T-helper 2 cell (primary cell): ENCODE measurements around the gene KIF16B.
A peak's percentile ranks its signal among the peaks of the same experiment; 100 is the strongest.
"Not testable (repeated sequence)": the region's sequence is repeated elsewhere in the genome, so short reads cannot be mapped to it uniquely, and the experiment has no call there.

Experiments used
- DNase-seq, 5 experiments: peaks; one replicate each; pipeline versions ENCODE4 v3.0.0 to v3.0.0-alpha.2; 2012 to 2022

Gene KIF16B

DNA sequence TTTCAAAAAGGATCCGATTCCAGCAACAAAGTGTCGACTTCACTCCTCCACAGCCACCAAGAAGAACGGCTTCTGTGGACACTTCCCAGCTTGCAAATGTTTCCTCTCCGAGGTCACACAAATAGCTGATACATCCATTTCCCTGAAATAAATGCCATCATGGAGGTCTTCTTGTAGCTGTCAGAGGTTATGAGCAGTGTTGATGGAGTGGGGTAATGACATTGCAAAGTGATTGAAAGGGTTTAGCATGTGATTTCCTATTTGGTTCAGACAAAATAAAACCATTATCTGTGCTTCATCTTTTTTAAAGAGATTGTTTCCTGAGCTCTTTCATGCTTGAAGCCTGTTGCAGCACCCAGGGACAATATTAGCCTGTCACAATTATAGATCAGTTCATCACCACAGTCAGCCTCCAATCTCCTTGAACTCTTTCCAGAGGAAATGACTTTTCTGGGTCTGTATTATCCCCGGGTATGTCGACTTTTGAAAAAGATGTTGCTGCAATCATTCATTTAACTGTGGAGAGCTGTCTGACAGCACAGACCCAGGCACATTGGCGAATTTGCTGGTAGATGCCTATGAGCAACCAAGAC lies 16.9 kb upstream of the KIF16B start:
- peak in 1 of 5 experiments; percentile 16 for DNase-seq

DNA sequence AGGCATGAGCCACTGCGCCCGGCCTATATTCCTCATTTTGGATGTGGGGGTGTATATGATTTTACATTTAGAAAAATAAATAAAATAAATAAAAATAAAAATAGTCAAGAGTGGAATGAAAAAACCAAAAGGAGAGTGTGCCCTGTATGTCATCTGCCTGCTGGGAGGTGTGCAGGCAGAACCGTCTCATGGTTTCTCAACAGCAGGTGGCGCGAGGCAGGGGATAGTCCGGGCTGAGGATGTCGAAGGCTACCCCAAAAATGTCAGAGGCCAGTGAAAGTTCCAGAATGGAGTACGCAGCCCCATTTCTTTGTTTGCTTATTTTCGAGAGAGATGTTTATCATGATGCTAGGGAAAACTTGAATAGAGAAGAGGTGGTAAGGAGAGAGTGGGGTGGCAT lies 16.4 kb upstream of the KIF16B start:
- DNase-seq = no peak

DNA sequence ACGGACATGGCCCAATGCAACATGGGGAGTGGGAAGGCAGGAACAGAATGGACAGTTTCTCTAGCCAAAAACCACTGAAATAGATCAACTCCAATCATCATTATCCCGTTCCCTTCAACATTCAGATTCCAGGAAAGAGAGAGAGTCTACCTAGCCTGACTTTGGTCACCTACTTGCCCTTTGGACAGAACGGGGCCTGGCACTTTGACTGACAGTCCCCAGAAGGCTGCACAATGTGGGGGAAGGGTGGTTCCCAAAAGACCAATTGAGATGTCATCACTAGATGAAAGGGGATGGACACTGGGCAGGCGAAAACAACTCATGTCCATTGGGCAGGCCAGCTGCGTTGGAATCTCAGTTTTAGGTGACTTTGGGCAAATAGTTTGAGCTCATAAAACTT lies 15.0 kb upstream of the KIF16B start:
- no peak for DNase-seq

DNA sequence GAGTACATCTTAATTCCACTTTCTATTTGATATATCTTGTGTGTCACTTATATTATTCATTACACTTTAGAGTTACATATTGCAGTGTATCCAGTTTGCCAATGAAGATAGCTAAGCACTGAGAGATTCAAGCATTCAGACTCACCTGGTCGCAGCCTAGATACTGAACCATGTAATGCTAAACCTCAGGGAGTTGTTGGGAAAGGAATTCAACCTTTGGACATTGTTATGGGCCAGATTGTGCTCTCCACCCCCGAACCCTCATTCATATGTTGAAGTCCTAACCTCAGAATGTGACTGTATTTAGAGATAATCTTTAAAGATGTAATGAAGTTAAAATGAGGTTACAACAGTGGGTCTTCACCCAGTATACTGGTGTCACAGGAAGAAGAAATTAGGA lies 13.8 kb upstream of the KIF16B start:
- no peak for DNase-seq

DNA sequence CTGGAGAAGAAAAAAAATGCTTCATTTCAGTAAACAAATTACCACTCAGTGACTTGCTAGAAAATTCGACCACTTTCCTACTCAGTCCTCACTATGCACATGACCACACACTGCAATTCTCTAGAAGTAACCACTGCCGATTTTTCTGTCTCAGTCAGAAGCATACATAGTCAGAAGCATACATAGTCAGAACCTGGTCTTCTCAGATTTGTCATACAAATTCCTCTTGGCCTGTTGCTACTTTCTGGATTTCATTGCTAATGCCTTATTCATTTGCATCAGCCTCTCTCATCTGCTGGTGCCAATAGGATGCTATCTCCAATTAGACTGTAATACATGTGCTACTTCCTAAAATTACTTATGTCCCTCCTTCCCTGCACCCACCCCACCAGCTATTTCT lies 10.2 kb upstream of the KIF16B start:
- DNase-seq = peak in 1 of 5 experiments; percentile 10

DNA sequence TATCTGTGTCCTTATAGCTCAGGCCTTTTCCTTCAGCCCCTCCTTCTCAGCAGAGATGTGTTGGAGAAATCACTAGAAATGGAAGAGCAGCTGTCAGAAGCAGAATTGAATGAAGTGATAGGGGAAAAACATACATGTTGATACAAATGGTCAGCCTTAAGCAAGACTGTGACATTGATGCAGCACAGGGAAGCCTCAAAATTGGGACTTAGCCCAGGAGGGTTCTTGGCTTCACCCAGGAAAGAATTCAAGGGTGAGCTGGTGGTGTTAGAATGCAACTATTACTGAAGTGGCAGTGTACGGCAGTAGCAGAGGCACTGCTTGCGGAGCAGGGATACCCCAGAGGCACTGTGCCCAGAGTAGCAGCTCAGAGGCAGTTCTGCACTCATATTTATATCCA lies 8.0 kb upstream of the KIF16B start:
- DNase-seq = no peak

DNA sequence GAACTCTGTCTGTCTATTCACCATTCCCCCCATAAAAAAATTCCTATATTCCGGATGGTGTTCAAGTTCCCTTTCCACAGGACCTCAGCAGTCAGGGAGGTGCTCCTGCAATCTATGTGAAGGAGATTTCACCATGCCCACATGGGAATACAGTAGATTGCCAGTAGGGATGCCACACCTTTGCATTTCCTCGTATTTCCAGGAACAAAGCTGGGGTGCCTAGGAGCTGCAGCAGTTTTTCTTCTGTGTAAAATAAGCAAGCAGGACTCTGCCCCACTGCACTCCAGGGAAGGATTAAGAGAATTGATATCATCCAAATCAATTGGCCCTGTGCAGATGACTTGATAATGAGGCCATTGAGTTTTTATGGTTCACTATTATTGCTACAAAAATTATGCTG lies 7.4 kb upstream of the KIF16B start:
- DNase-seq = no peak

DNA sequence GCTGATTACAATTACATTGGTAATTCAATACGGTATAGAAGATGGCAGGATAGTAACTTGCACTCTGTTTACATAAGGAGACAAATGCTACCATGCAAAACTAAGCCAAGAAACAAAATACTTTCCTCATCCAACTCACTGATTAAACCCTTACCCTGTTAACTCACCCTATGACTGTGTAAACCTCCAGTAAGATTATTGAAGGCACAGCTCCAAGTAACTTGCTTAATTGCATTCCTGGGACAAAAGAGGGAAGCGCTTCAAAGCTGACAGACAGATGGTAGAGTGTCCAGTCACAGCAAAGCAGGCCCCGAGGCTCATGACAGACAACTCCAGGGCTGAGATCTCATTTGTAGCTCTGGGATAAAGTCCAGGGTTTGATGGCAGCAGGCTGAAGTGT lies 6.9 kb upstream of the KIF16B start:
- no peak for DNase-seq

DNA sequence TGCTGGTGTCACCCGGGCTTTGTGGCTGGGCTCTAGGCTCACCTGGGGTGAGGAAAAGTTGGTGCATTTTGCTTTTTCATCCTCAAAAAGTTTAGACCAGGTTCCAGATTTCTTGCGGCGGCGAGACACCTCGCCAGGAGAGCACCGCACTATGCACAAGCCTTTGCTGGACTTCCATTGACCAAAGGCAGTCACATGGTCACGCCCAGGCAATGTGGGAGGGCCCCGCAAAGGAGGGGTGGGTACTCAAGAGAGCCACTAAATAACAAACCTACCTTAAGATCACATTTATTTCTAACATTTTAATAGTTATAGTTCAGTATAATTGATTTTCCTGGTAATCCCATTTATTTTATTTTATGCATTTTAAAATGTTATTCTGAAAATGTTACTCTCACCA lies 3.0 kb upstream of the KIF16B start:
- DNase-seq = no peak

DNA sequence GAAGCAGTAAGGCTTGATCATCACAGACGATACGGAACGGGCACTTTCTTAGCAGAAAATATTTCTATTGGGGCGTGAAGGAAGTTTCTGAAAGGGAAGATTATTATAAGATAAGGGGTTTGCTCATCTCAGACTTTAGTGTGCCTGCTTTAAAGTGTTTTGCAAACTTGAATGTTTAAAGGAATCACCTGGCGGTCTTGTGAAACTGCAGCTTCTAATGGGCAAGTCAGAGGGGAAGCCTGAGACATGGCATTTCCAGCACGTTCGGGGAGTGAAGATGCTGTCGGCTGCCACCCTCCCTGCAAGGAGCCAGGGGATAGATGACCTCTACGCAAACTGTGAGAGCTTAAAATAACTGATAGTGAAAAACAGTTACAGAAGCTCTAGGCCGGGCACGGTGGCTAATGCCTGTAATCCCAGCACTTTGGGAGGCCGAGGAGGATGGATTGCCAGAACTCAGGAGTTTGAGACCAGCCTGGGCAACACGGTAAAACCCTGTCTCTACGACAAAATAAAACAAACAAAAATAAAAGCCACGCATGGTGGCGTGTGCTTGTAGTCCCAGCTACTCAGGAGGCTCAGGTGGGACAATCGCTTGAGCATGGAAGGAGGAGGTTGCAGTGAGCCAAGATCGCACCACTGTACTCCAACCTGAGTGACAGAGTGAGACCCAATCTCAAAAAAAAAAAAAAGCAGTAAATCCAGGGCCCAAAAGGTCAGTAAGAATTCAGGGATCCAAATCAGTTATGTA lies 2.3 kb upstream of the KIF16B start:
- DNase-seq = peak in 1 of 5 experiments; percentile 19

DNA sequence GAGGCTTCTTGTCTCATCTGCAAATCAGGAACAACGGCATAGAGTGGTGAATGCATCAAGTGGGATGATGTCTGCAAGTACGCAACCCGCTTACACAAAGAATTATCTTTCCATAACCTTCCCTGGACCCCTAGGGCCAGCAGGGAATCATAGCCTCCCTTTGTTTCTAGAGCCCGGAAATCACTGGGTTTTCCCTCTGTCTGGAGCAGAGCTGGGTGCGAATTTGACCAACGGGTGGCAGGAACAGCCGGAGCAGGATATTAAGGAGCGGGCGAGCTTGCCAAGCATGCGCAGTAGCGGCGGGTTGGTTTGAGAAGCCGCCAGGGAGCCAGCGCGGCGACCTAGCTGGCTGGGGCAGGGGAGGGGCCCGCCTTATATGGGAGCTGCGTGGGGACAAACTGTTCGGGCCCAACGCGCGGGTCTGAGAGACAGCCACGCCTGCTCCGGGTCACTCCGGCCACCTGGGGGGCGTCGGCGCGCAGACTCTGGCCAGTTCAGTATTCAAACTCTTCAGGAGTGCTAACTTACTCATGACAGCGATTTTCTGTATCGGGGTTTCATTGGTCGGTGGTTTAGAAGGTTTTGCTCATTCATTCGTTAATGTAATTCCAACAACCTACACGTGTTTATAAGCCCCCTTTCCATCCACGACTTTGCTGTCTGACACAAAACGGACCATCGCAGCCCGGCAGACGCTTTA lies 1.6 kb upstream of the KIF16B start:
- DNase-seq = peak; percentile 54 to 90 (median 64)

DNA sequence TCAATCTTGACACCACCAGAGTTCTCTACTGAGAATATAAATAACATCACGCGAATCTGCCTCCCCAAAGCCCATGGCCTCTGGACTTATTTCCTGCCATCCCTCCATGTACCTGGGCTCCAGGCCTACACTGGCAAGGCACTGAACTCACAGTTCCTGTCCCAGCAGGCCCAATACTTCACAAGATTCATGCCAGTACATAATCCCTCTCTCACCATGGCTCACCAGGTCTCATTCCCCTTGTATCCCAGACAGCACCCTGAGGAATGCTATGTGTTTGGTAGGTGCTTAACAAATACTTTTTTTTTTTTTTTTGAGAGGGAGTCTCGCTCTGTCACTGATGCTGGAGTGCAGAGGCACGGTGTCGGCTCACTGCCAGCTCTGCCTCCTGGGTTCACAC lies 1.9 kb downstream of the KIF16B start:
- no peak for DNase-seq

DNA sequence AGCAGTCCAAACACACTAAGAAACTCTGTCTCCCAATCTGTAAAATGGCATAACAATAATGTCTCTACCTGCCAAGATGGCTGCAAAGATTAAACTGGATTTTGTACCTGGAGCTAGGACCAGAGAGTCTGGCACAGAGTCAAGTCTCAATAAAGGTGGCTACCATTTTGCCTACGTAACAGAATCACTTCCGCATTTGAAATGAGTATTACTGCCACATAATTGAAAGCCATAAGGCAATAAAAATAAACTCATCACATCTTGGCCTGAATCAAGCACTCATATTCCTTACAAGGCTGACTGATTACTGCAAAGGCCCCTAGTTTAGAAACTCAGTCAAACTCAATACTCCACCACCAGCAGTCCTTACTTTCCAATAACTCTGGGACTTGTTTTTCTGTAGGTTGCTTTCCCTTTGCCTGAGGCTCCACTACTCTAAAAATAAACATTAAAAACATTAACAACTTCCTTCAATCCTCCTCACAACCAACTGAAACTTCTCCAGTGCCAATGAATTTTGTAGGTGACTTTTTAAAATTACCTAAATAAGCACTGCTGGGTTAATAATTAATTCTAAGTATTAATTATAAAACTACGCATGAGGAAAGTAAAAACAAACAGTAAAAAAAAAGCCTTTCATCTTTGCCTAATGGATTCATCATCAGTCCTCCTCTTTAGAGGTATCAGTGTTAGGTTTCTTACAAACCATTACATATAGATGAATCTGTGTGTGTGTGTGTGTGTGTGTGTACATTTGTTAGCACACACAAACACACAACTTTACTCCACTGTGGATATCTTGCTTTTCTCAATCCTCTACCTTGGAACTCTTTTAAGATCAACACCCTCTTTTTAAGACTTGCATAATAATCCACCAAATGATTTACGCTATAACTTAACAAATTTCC lies 3.7 kb downstream of the KIF16B start:
- no peak for DNase-seq

DNA sequence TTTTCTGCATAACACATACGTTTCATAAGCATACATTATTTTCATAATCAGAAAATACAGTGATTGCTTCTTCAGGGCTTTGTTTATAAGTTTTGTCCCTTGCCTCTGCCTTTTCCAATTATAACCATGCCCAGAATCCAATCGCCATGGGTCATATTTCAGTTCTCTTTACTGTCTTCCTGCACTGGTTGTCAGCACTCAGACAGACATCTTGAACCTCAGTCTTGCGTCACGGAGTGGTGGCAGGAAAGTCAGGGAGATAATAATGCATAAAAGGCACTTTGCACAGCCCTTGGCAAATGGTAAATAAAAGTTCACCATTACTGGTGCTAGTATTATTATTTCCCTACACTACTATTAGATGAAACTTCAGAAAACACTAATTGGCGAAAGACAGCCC lies 7.2 kb downstream of the KIF16B start:
- DNase-seq = no peak

DNA sequence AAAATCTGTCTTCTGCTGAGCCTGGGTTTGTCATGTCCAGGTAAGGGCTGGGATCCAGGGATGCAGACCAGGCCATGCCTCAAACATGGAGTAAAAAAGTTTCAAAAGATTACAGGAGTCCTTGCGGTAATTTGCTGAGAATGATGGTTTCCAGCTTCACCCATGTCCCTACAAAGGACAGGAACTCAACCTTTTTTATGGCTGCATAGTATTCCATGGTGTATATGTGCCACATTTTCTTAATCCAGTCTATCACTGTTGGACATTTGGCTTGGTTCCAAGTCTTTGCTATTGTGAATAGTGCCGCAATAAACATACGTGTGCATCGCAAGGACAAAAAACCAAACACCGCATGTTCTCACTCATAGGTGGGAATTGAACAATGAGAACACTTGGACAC lies 9.2 kb downstream of the KIF16B start:
- DNase-seq = not testable (repeated sequence)

DNA sequence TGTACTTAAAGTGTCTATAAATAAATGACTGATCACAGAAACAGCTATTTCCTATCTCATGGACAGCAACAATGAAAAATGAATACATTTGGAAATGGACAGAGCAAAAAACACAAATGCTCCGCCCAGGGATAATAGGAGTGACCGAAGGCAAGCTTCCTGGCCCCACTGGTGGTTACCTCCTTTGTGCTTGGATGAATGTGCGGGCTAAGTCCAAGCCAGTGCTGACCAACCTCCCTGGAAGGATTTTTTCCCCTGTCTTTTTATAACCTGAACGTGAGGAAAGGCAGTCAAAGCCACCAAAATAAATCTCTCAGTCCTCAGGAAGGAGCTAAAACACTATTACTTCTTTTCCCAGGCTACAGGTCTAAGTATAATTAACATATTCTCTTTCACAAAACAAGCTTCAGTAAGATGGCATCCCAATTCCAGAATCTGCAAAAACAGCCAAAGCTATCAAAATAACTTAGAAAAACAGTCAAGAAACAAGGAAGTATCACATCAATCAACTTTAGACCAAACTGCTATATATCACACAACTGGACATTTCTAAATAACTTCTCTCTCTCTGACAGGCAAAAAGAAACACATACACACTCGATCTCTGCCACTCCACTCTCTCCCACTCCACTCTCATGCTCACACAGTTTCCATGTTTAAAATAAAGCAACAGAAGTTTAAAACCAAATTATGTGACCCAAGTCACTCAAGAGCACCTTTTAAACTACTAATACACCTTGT lies 10.0 kb downstream of the KIF16B start:
- DNase-seq = no peak

DNA sequence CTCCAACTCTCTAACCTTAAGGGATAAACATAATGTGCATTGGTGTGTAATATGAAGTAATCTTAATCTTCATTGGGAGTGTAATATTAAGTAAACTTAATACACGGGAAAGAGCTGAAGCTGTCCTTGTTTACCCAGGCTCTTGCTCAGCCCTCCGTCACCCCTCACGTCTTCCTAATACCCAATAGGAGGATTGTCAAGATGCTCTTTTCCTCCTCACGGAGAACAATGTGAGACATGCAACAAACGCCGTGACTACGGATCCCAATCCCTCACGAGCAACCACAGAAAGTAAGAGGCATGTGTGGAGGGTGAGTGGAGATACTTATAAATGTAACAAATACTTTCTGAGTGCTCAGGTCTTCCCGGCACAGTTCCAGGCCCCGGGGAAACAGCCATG lies 11.0 kb downstream of the KIF16B start:
- no peak for DNase-seq

DNA sequence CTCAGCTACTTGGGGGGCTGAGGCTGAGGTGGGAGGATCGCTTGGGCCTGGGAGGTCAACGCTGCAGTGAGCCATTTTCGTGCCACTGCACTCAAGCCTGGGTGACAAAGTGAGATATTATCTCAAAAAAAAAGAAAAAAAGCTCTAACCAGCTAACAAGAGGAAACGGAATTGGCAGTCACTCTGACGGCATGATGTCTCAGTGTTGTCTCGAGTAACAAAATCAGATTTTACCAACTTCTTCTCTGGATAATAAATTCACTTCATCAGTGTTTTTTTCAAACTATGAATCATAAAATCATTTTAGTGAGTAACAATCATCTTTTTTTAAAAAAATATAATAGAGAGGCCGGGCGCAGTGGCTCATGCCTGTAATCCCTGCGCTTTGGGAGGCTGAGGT lies 12.6 kb downstream of the KIF16B start:
- peak in 1 of 5 experiments; percentile 48 for DNase-seq

DNA sequence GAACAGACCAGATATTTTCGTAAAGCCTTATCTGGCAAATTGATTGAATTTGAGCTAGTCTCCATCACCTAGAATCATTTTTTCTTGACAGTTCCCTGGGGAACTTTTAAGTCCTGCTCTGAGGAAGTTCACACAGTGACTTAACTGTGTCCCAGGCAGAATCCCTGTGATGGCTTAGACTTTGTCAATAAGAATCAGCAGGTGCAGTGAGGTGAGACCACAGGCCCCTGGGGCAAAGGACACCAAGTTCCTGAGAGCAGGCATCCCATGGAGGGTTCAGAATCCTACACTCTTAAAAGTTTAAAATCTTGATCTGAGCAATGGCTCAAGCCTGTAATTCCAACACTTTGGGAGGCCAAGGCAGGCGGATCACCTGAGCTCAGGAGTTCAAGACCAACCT lies 13.0 kb downstream of the KIF16B start:
- DNase-seq = no peak

DNA sequence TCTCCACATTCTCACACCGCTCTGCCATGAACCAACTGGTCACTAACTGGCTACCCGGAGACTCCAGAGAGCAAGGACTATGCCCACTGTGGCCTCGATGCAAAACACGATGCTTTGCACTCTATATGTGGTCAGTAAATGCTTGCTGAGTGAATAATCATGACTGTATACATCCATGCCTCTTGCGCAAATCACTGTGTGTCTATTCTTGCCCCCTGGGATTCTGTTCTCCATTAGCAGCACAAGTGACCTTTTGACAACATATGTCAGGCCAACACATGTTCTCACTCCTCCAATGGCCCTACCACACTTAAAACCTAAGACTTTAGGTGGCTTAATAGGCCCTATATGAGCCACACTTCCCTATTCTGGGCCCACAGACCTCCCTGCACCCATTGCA lies 16.9 kb downstream of the KIF16B start:
- no peak for DNase-seq

DNA sequence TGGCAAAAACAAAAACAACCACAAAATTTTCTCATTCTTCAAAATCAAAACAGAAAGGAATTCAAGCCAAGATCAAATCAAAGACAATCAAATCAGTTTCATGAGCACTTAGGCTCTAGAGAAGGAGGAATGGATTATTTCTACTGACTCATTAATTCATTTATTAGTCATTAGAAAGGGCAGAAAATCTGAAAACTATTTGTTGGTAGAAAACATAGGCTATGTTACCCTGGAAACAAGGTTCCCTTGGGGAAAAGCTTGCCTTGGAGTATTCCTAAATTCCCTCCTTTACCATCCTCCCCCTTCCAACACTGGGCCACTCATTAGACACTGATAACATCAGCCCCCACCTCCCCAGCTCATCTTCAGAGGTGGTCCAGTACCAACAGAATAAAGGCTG lies 17.5 kb downstream of the KIF16B start:
- DNase-seq = no peak
